Measurements from ENCODE around the gene KIAA0930. TPM values are rescaled to one million over a fixed set of nuclear protein-coding genes. Genes with fewer than 3 reads are reported as not detected.
"Not testable (repeated sequence)": the region's sequence is repeated elsewhere in the genome, so short reads cannot be mapped to it uniquely, and the experiment has no call there.

Gene KIAA0930
- total and polyA plus RNA-seq, 3 donors from 2014 or later = 62.4 to 77.5 (median 62.9) TPM

- Histone ChIP-seq H3K27me3 (no peaks in the 10 kb centered on the region), H3K4me1 (peaks cover 3% of the 10 kb centered on the region), H3K9me3 (no peaks in the 10 kb centered on the region), H3K4me3 (no peak overlapping the region), H3K27ac (no peak overlapping the region), H3K36me3 (ENCODE audit: low read depth, missing control alignments) (no peaks in the 10 kb centered on the region)
- no peak for DNase-seq
- intact Hi-C loops (cut with DNase I; ENCODE audit: low total_unique reads) = no loop called here
- WGBS, 2 donors = 84 to 94% methylated on average over 3 of the region's 3 CpGs
- no peak for TF ChIP-seq POLR2A (IDR thresholded peaks at IDR 0.05)
- TF ChIP-seq CTCF (IDR thresholded peaks at IDR 0.05) = no peak
Measured at GRCh38 chr22:45281010-45281409, 40.3 kb upstream of the KIAA0930 start.

GRCh38 chr22:45280587-45280980, 39.9 kb upstream of the KIAA0930 start:
- DNase-seq = no peak
- WGBS, 2 donors = 94 to 96% methylated on average over 3 of the region's 3 CpGs
- peaks cover 3% of the 10 kb centered on the region for H3K4me1 ChIP-seq
- H3K4me3 ChIP-seq = no peak overlapping the region
- no peaks in the 10 kb centered on the region for H3K9me3 ChIP-seq
- no peaks in the 10 kb centered on the region for H3K27me3 ChIP-seq
- H3K27ac ChIP-seq = no peak overlapping the region
- no peaks in the 10 kb centered on the region for H3K36me3 ChIP-seq (ENCODE audit: low read depth, missing control alignments)
- intact Hi-C loops (cut with DNase I; ENCODE audit: low total_unique reads) = no loop called here
- TF ChIP-seq POLR2A (IDR thresholded peaks at IDR 0.05) = no peak

- no peak overlapping the region for H3K27ac ChIP-seq
- intact Hi-C loops (cut with DNase I; ENCODE audit: low total_unique reads) = loop anchor here (10.0 kb wide), 1 partner anchor 267 kb away; no protein-coding TSS in a partner anchor
Measured at GRCh38 chr22:45278125-45278524, 37.4 kb upstream of the KIAA0930 start.

GRCh38 chr22:45277720-45278119, 37.0 kb upstream of the KIAA0930 start:
- not testable (repeated sequence) for H3K4me3 ChIP-seq; H3K4me1 ChIP-seq; H3K27me3 ChIP-seq; H3K9me3 ChIP-seq; H3K36me3 ChIP-seq (ENCODE audit: low read depth, missing control alignments); H3K27ac ChIP-seq; DNase-seq
- 83 to 84% methylated on average over 7 of the region's 7 CpGs for WGBS, 2 donors
- intact Hi-C loops (cut with DNase I; ENCODE audit: low total_unique reads) = loop anchor here (10.0 kb wide), 1 partner anchor 267 kb away; no protein-coding TSS in a partner anchor

More at GRCh38 chr22:45278125-45278524, 37.4 kb upstream of the KIAA0930 start:
- DNase-seq = no peak
- Histone ChIP-seq H3K9me3 (no peaks in the 10 kb centered on the region), H3K36me3 (ENCODE audit: low read depth, missing control alignments) (no peaks in the 10 kb centered on the region), H3K27me3 (no peaks in the 10 kb centered on the region), H3K4me3 (no peak overlapping the region), H3K4me1 (no peaks in the 10 kb centered on the region)
- TF ChIP-seq CTCF (IDR thresholded peaks at IDR 0.05) = no peak
- no peak for TF ChIP-seq POLR2A (IDR thresholded peaks at IDR 0.05)
- WGBS, 2 donors = 84 to 87% methylated on average over 9 of the region's 9 CpGs

- H3K9me3 ChIP-seq = no peaks in the 10 kb centered on the region
- no peaks in the 10 kb centered on the region for H3K36me3 ChIP-seq (ENCODE audit: low read depth, missing control alignments)
- no peak overlapping the region for H3K4me3 ChIP-seq
- H3K4me1 ChIP-seq = peaks cover 6% of the 10 kb centered on the region
- 87 to 89% methylated on average over 12 of the region's 12 CpGs for WGBS, 2 donors
- no peak overlapping the region for H3K27ac ChIP-seq
- TF ChIP-seq CTCF (IDR thresholded peaks at IDR 0.05) (no peak), POLR2A (IDR thresholded peaks at IDR 0.05) (no peak)
- H3K27me3 ChIP-seq = no peaks in the 10 kb centered on the region
- no peak for DNase-seq
- intact Hi-C loops (cut with DNase I; ENCODE audit: low total_unique reads) = loop anchor here (10.0 kb wide), 1 partner anchor 268 kb away; no protein-coding TSS in a partner anchor
Measured at GRCh38 chr22:45276507-45277105, 35.9 kb upstream of the KIAA0930 start.

Data from testis (tissue), 3 donors.